Activated T-helper 1 cell treated with anti-CD3 and anti-CD28 coated beads, Interleukin-12 subunit alpha, Interleukin-12 subunit beta, Interleukin-2, Interleukin-4 antibody, amounts not matched to agents 30 ng/mL and 10 ng/mL and 1 ng/mL, durations not matched to agents 14 hours and 24 hours and 36 hours (primary cell): ENCODE results near the gene PEAR1. TPM values are rescaled to one million over a fixed set of nuclear protein-coding genes. Genes with fewer than 3 reads are reported as not detected.
A peak's percentile ranks its signal among the peaks of the same experiment; 100 is the strongest.
"Not testable (repeated sequence)": the region's sequence is repeated elsewhere in the genome, so short reads cannot be mapped to it uniquely, and the experiment has no call there.

Experiments used
- DNase-seq: peaks from one replicate; pipeline ENCODE4 v3.0.0; 2021; ENCODE audit warnings: low spot score
- H3K27ac Mint-ChIP-seq: one replicate; pipeline ENCODE4 v1.8.0; 2021; ENCODE audit warnings: mild to moderate bottlenecking, mixed read lengths
- H3K27me3 Mint-ChIP-seq: one replicate; pipeline ENCODE4 v1.8.0; 2022; ENCODE audit warnings: mild to moderate bottlenecking, moderate library complexity, mixed read lengths; ENCODE audit not compliant: insufficient read depth
- H3K36me3 Mint-ChIP-seq: one replicate; pipeline ENCODE4 v1.8.0; 2021; ENCODE audit warnings: low read depth, mixed read lengths
- H3K4me1 Mint-ChIP-seq: one replicate; pipeline ENCODE4 v1.8.0; 2021; ENCODE audit warnings: low read depth, mixed read lengths
- H3K4me3 Mint-ChIP-seq: one replicate; pipeline ENCODE4 v1.8.0; 2021; ENCODE audit warnings: mild to moderate bottlenecking, moderate library complexity, mixed read lengths
- H3K9me3 Mint-ChIP-seq: one replicate; pipeline ENCODE4 v1.8.0; 2021; ENCODE audit warnings: mixed read lengths
- intact Hi-C: fragments of 100-400 bp; cut with micrococcal nuclease; formaldehyde crosslinking; loops from one replicate; pipeline ENCODE4 v1.15.1; 2024
- total RNA-seq: library from RNA; stranded (reverse); gene quantifications from 2 replicates; pipeline ENCODE4 v1.2.3, GENCODE V29; 2022

Gene PEAR1
- total RNA-seq, 1 donor from 2014 or later: 0.36 TPM

GRCh38 chr1:156925154-156926010 is 31.9 kb downstream of the PEAR1 start:
- Mint-ChIP-seq H3K27ac (no peak overlapping the region), H3K36me3 (no peaks in the 10 kb centered on the region), H3K9me3 (no peaks in the 10 kb centered on the region), H3K4me1 (peaks cover 16% of the 10 kb centered on the region), H3K4me3 (no peak overlapping the region), H3K27me3 (peaks cover 82% of the 10 kb centered on the region)
- no peak for DNase-seq
- intact Hi-C loops: loop anchor here (2.0 to 5.0 kb wide), 4 partner anchors 15 to 238 kb away; partner anchors contain the start of gene CRABP2

- Mint-ChIP-seq H3K27ac (peak overlapping the region; percentile 14), H3K4me3 (no peak overlapping the region), H3K36me3 (no peaks in the 10 kb centered on the region), H3K4me1 (peaks cover 17% of the 10 kb centered on the region), H3K9me3 (no peaks in the 10 kb centered on the region), H3K27me3 (peaks cover 81% of the 10 kb centered on the region)
- intact Hi-C loops: loop anchor here (2.0 to 5.0 kb wide), 4 partner anchors 15 to 239 kb away; partner anchors contain the start of gene CRABP2
- DNase-seq: no peak
Measured at GRCh38 chr1:156926175-156926574, 32.7 kb downstream of the PEAR1 start.

GRCh38 chr1:156926695-156927094 is 33.2 kb downstream of the PEAR1 start:
- not testable (repeated sequence) for H3K27ac Mint-ChIP-seq

GRCh38 chr1:156927215-156928042 is 33.9 kb downstream of the PEAR1 start:
- H3K4me3 Mint-ChIP-seq: peak overlapping the region; percentile 55
- H3K4me1 Mint-ChIP-seq: peaks cover 23% of the 10 kb centered on the region
- intact Hi-C loops: loop anchor here (1.0 to 5.0 kb wide), 7 partner anchors 17 to 302 kb away; partner anchors contain the start of gene CRABP2
- H3K27me3 Mint-ChIP-seq: peaks cover 75% of the 10 kb centered on the region
- peak; percentile 62 for DNase-seq
- no peaks in the 10 kb centered on the region for H3K36me3 Mint-ChIP-seq
- no peaks in the 10 kb centered on the region for H3K9me3 Mint-ChIP-seq
- H3K27ac Mint-ChIP-seq: no peak overlapping the region

More at GRCh38 chr1:156926695-156927094, 33.2 kb downstream of the PEAR1 start:
- H3K27me3 Mint-ChIP-seq: peaks cover 80% of the 10 kb centered on the region
- H3K36me3 Mint-ChIP-seq, H3K9me3 Mint-ChIP-seq, DNase-seq, H3K4me3 Mint-ChIP-seq: not testable (repeated sequence)
- peaks cover 22% of the 10 kb centered on the region for H3K4me1 Mint-ChIP-seq
- intact Hi-C loops: loop anchor here (1.0 to 5.0 kb wide), 6 partner anchors 16 to 301 kb away; partner anchors contain the start of gene CRABP2

GRCh38 chr1:156928043-156928602 is 34.6 kb downstream of the PEAR1 start:
- Mint-ChIP-seq H3K27ac (no peak overlapping the region), H3K4me3 (peak overlapping the region; percentile 35), H3K4me1 (peaks cover 22% of the 10 kb centered on the region), H3K36me3 (no peaks in the 10 kb centered on the region), H3K9me3 (no peaks in the 10 kb centered on the region), H3K27me3 (peaks cover 68% of the 10 kb centered on the region)
- DNase-seq: no peak
- intact Hi-C loops: loop anchor here (2.0 to 5.0 kb wide), 3 partner anchors 131 to 241 kb away; partner anchors contain the start of gene CRABP2

GRCh38 chr1:156929596-156930238 is 36.2 kb downstream of the PEAR1 start:
- intact Hi-C loops: loop anchor here (2.0 to 5.0 kb wide), 3 partner anchors 133 to 242 kb away; partner anchors contain the start of gene CRABP2
- Mint-ChIP-seq H3K27me3 (peaks cover 57% of the 10 kb centered on the region), H3K4me1 (peaks cover 18% of the 10 kb centered on the region)

GRCh38 chr1:156930483-156930882 is 37.0 kb downstream of the PEAR1 start:
- intact Hi-C loops: no loop called here
- Mint-ChIP-seq H3K36me3 (no peaks in the 10 kb centered on the region), H3K27me3 (peaks cover 53% of the 10 kb centered on the region), H3K4me3 (no peak overlapping the region), H3K9me3 (no peaks in the 10 kb centered on the region), H3K27ac (no peak overlapping the region), H3K4me1 (peaks cover 18% of the 10 kb centered on the region)
- DNase-seq: no peak

More at GRCh38 chr1:156929596-156930238, 36.2 kb downstream of the PEAR1 start:
- no peaks in the 10 kb centered on the region for H3K36me3 Mint-ChIP-seq
- H3K9me3 Mint-ChIP-seq: no peaks in the 10 kb centered on the region
- no peak for DNase-seq
- no peak overlapping the region for H3K4me3 Mint-ChIP-seq
- no peak overlapping the region for H3K27ac Mint-ChIP-seq

GRCh38 chr1:156931211-156931952 is 37.9 kb downstream of the PEAR1 start:
- Mint-ChIP-seq H3K4me1 (peaks cover 18% of the 10 kb centered on the region), H3K27me3 (peaks cover 45% of the 10 kb centered on the region), H3K9me3 (no peaks in the 10 kb centered on the region), H3K27ac (no peak overlapping the region), H3K36me3 (no peaks in the 10 kb centered on the region), H3K4me3 (no peak overlapping the region)
- intact Hi-C loops: no loop called here
- no peak for DNase-seq

GRCh38 chr1:156931974-156932710 is 38.6 kb downstream of the PEAR1 start:
- peaks cover 38% of the 10 kb centered on the region for H3K27me3 Mint-ChIP-seq
- peaks cover 16% of the 10 kb centered on the region for H3K4me1 Mint-ChIP-seq
- DNase-seq: no peak
- H3K36me3 Mint-ChIP-seq: no peaks in the 10 kb centered on the region
- no peak overlapping the region for H3K27ac Mint-ChIP-seq
- intact Hi-C loops: no loop called here
- H3K9me3 Mint-ChIP-seq: no peaks in the 10 kb centered on the region
- no peak overlapping the region for H3K4me3 Mint-ChIP-seq

GRCh38 chr1:156933136-156933535 is 39.6 kb downstream of the PEAR1 start:
- peaks cover 30% of the 10 kb centered on the region for H3K27me3 Mint-ChIP-seq
- intact Hi-C loops: no loop called here
- no peaks in the 10 kb centered on the region for H3K9me3 Mint-ChIP-seq
- H3K27ac Mint-ChIP-seq: no peak overlapping the region
- no peak for DNase-seq
- H3K4me1 Mint-ChIP-seq: peaks cover 8% of the 10 kb centered on the region
- peaks cover 2% of the 10 kb centered on the region for H3K36me3 Mint-ChIP-seq
- H3K4me3 Mint-ChIP-seq: no peak overlapping the region

GRCh38 chr1:156935505-156936128 is 42.1 kb downstream of the PEAR1 start:
- no peak overlapping the region for H3K27ac Mint-ChIP-seq
- H3K27me3 Mint-ChIP-seq: peaks cover 11% of the 10 kb centered on the region
- peaks cover 6% of the 10 kb centered on the region for H3K4me1 Mint-ChIP-seq
- no peaks in the 10 kb centered on the region for H3K9me3 Mint-ChIP-seq
- H3K36me3 Mint-ChIP-seq: peaks cover 7% of the 10 kb centered on the region
- intact Hi-C loops: no loop called here
- DNase-seq: no peak
- H3K4me3 Mint-ChIP-seq: no peak overlapping the region
